Measurements from ENCODE around the gene POLL. TPM values are rescaled to one million over a fixed set of nuclear protein-coding genes. Genes with fewer than 3 reads are reported as not detected.

The POLL gene
- total RNA-seq, 1 experiment from 2014 or later: 30.3 TPM

DNA sequence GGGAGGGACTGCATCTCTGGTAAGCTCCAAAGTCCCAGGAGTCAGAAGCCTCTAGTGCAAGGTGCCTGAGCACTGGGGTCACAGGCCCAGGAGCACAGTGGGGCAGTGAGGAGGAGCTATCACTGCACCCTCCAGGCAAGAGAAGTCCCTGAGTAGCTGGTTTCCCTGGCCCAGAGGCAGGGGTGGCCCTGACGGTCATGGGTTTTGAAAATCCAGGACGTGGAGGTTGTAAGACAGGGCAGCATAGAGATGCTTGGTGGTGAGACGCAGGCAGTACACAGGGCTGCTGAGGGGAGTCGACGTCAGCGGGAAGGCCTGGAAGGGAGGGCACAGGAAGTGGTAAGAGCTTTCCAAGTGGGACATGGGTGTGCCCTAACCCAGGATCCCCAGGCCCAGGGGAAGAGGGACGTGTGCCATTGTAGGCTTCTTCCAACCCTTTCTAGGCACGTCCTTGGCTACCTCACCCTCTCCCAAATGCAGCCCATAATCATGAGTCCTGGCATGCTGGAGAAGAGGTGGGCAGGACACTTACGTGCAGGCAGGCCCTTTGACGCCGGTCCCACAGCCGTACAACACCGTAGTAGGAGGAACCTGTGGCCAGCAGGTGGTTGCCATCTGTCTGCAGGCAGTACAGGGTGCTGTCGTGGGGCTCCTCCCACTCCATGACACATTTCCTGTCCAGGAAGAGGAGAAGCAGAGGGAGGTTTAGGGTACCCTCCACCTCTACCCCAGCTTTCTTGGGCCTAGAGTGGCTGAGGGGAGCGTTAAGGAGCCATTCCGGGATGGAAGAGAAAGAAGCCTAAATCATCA, 23.2 kb upstream of the POLL start:
- Histone ChIP-seq H3K27ac (no peak overlapping the region), H3K36me3 (ENCODE audit: low read depth) (no peaks in the 10 kb centered on the region), H3F3A (ENCODE audit: insufficient read depth, low read depth) (no peaks in the 10 kb centered on the region), H3K9me3 (ENCODE audit: insufficient read depth, low read depth) (no peaks in the 10 kb centered on the region), H3K4me3 (no peak overlapping the region), H3K4me1 (replicated peaks; ENCODE audit: insufficient read depth) (no peaks in the 10 kb centered on the region), H4K20me1 (ENCODE audit: insufficient read depth) (no peaks in the 10 kb centered on the region), H3K27me3 (ENCODE audit: insufficient read depth, low read depth) (no peaks in the 10 kb centered on the region), H3K79me2 (ENCODE audit: low read depth) (no peaks in the 10 kb centered on the region), H3K4me2 (no peak overlapping the region), H2AFZ (no peak overlapping the region), H3K9me2 (ENCODE audit: insufficient read depth) (no peaks in the 10 kb centered on the region)
- ChIA-PET POLR2A (ENCODE audit: unreplicated experiment) (no interaction called here), CTCF (no interaction called here)
- intact Hi-C loops (cut with micrococcal nuclease; ENCODE audit: unreplicated experiment): no loop called here
- DNase-seq: no peak
- TF ChIP-seq EZH2 (IDR thresholded peaks at IDR 0.05; ENCODE audit: low read depth): no peak
- TF ChIP-seq, protein P1, sequence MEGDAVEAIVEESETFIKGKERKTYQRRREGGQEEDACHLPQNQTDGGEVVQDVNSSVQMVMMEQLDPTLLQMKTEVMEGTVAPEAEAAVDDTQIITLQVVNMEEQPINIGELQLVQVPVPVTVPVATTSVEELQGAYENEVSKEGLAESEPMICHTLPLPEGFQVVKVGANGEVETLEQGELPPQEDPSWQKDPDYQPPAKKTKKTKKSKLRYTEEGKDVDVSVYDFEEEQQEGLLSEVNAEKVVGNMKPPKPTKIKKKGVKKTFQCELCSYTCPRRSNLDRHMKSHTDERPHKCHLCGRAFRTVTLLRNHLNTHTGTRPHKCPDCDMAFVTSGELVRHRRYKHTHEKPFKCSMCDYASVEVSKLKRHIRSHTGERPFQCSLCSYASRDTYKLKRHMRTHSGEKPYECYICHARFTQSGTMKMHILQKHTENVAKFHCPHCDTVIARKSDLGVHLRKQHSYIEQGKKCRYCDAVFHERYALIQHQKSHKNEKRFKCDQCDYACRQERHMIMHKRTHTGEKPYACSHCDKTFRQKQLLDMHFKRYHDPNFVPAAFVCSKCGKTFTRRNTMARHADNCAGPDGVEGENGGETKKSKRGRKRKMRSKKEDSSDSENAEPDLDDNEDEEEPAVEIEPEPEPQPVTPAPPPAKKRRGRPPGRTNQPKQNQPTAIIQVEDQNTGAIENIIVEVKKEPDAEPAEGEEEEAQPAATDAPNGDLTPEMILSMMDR (conservative IDR thresholded peaks at IDR 0.05): no peak
- no TSS peak for BruUV-seq (replicated peaks)

DNA sequence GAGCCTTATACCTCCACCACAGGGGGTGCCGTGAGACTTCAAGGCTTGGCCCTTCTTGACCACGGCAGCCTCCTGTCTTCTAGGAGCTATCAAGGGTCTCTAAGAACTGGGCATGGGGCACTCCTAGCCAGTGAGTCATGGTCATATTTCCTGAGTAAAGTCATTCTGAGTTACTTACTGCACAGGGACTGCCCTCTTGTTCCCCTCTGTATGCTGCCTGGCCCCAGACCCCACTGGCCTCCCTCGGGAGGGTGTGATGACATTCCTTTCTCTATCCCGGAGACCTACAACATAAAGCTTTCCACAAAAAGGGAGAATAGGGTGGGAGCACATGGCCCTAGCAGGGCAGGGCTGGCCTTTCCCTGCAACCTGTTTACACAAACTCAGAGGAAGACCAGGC, 21.4 kb upstream of the POLL start:
- Histone ChIP-seq H3K9me2 (ENCODE audit: insufficient read depth) (no peaks in the 10 kb centered on the region), H3F3A (ENCODE audit: insufficient read depth, low read depth) (no peaks in the 10 kb centered on the region), H3K4me2 (no peak overlapping the region), H3K79me2 (ENCODE audit: low read depth) (no peaks in the 10 kb centered on the region), H3K9me3 (ENCODE audit: insufficient read depth, low read depth) (no peaks in the 10 kb centered on the region), H2AFZ (no peak overlapping the region), H3K27me3 (ENCODE audit: insufficient read depth, low read depth) (no peaks in the 10 kb centered on the region), H3K4me1 (replicated peaks; ENCODE audit: insufficient read depth) (no peaks in the 10 kb centered on the region), H3K4me3 (no peak overlapping the region), H3K36me3 (ENCODE audit: low read depth) (no peaks in the 10 kb centered on the region), H4K20me1 (ENCODE audit: insufficient read depth) (no peaks in the 10 kb centered on the region), H3K27ac (no peak overlapping the region)
- TF ChIP-seq, protein P1 (conservative IDR thresholded peaks at IDR 0.05): no peak
- TF ChIP-seq EZH2 (IDR thresholded peaks at IDR 0.05; ENCODE audit: low read depth): no peak
- BruUV-seq (replicated peaks): no TSS peak
- ChIA-PET POLR2A (ENCODE audit: unreplicated experiment) (no interaction called here), CTCF (no interaction called here)
- no peak for DNase-seq
- intact Hi-C loops (cut with micrococcal nuclease; ENCODE audit: unreplicated experiment): no loop called here

DNA sequence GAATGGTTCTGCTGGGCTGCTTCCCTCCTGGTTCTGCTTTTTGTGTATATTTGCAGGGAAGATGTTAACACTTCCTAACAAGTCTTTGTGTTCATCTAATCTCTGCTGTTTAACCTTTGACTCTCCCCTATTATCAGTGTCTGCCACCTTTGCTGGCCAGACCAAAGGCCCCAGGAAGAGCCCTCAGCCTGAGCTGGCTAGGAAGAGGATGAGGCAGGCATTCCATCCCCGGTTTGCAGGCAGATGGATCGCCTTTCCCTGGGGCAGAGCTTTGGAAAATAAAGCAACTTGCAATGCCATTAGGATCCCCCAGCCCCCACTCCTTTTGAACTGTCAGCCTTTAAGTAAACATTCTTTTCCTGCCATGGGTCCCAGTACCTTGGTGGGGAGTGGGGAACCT, 19.1 kb upstream of the POLL start:
- no peaks in the 10 kb centered on the region for H3K36me3 ChIP-seq (ENCODE audit: low read depth)
- H3K4me1 ChIP-seq (replicated peaks; ENCODE audit: insufficient read depth): no peaks in the 10 kb centered on the region
- H3K4me2 ChIP-seq: no peak overlapping the region
- no peaks in the 10 kb centered on the region for H3K79me2 ChIP-seq (ENCODE audit: low read depth)
- H3K4me3 ChIP-seq: no peak overlapping the region
- CTCF ChIA-PET: no interaction called here
- no peak overlapping the region for H3K27ac ChIP-seq
- POLR2A ChIA-PET (ENCODE audit: unreplicated experiment): no interaction called here
- H2AFZ ChIP-seq: no peak overlapping the region
- intact Hi-C loops (cut with micrococcal nuclease; ENCODE audit: unreplicated experiment): no loop called here
- H3F3A ChIP-seq (ENCODE audit: insufficient read depth, low read depth): no peaks in the 10 kb centered on the region
- DNase-seq: no peak
- no peaks in the 10 kb centered on the region for H3K9me2 ChIP-seq (ENCODE audit: insufficient read depth)
- H3K9me3 ChIP-seq (ENCODE audit: insufficient read depth, low read depth): no peaks in the 10 kb centered on the region
- TF ChIP-seq EZH2 (IDR thresholded peaks at IDR 0.05; ENCODE audit: low read depth): no peak
- TF ChIP-seq, protein P1 (conservative IDR thresholded peaks at IDR 0.05): no peak
- no peaks in the 10 kb centered on the region for H3K27me3 ChIP-seq (ENCODE audit: insufficient read depth, low read depth)
- H4K20me1 ChIP-seq (ENCODE audit: insufficient read depth): no peaks in the 10 kb centered on the region
- no TSS peak for BruUV-seq (replicated peaks)

Data from PC-9 (cell line).